ENCODE results near the gene ALG3. TPM values are rescaled to one million over a fixed set of nuclear protein-coding genes. Genes with fewer than 3 reads are reported as not detected.

The ALG3 gene
- total and polyA plus RNA-seq, 9 of the 15 experiments (the other 6 are each of a cell fraction or from before 2014, with no cell fraction given) = 37.5 to 107 (median 80.1) TPM

GRCh38 chr3:184250167-184250828, 1.5 kb upstream of the ALG3 start (continued):
- TF ChIP-seq SMARCE1 (IDR thresholded peaks at IDR 0.05) (0 out of 2 replicates have a peak, but pooled peaks have one; percentile 29), TEAD4 (IDR thresholded peaks at IDR 0.05; ENCODE audit: low read length) (no peak), TEAD4 (CRISPR knock-in tag; IDR thresholded peaks at IDR 0.05; ENCODE audit: borderline replicate concordance) (no peak), ELF2 (CRISPR knock-in tag; IDR thresholded peaks at IDR 0.05) (no peak), BHLHE40 (IDR thresholded peaks at IDR 0.05; ENCODE audit: low read length) (no peak), ZNF398 (CRISPR knock-in tag; IDR thresholded peaks at IDR 0.05) (no peak), ZNF140 (CRISPR knock-in tag; IDR thresholded peaks at IDR 0.05) (no peak), SNIP1 (IDR thresholded peaks at IDR 0.05; ENCODE audit: low read depth) (no peak), DEAF1 (CRISPR knock-in tag; IDR thresholded peaks at IDR 0.05) (peak; percentile 61), TAL1 (IDR thresholded peaks at IDR 0.05) (no peak), HMBOX1 (IDR thresholded peaks at IDR 0.05) (no peak), CBX3 (IDR thresholded peaks at IDR 0.05; ENCODE audit: borderline replicate concordance in 1 of 2, low read length in 2 of 2) (0 out of 3 replicates have a peak, but pooled peaks of 1 of the 2 experiments have one; percentile 39), RBM25 (IDR thresholded peaks at IDR 0.05; ENCODE audit: low read depth, low read length, severe bottlenecking) (no peak), IRF2 (CRISPR knock-in tag; IDR thresholded peaks at IDR 0.05) (no peak), ELF1 (tag; IDR thresholded peaks at IDR 0.05) (no peak), MTF1 (CRISPR knock-in tag; IDR thresholded peaks at IDR 0.05; ENCODE audit: borderline replicate concordance) (no peak), GABPB2 (CRISPR knock-in tag; conservative IDR thresholded peaks at IDR 0.05) (no peak), SRSF7 (optimal IDR thresholded peaks at IDR 0.05; ENCODE audit: low read depth, low read length) (no peak), NR0B1 (IDR thresholded peaks at IDR 0.05; ENCODE audit: partially characterized antibody) (no peak), SREBF2 (CRISPR knock-in tag; IDR thresholded peaks at IDR 0.05) (no peak), SAP30 (IDR thresholded peaks at IDR 0.05; ENCODE audit: borderline replicate concordance, insufficient read depth, low read depth, low read length, poor library complexity, severe bottlenecking) (no peak), TFE3 (CRISPR knock-in tag; IDR thresholded peaks at IDR 0.05) (no peak)

Measured in K562 (cell line).